ENCODE measurements around the gene TRAPPC10.

GRCh38 chr21:43981871-43982210 lies 30.3 kb upstream of the TRAPPC10 start:
- TF ChIP-seq CTCF (IDR thresholded peaks at IDR 0.05) (no peak), POLR2A (IDR thresholded peaks at IDR 0.05) (no peak)
